Activated T-helper 1 cell treated with anti-CD3 and anti-CD28 coated beads, Interleukin-12 subunit alpha, Interleukin-12 subunit beta, Interleukin-2, Interleukin-4 antibody, amounts not matched to agents 30 ng/mL and 10 ng/mL and 1 ng/mL, durations not matched to agents 14 hours and 24 hours and 36 hours (primary cell): ENCODE results near the gene DRD4. TPM values are rescaled to one million over a fixed set of nuclear protein-coding genes. Genes with fewer than 3 reads are reported as not detected.

ENCODE experiments used
- DNase-seq: peaks from one replicate; pipeline ENCODE4 v3.0.0; 2021; ENCODE audit warnings: low spot score
- H3K27ac Mint-ChIP-seq: one replicate; pipeline ENCODE4 v1.8.0; 2021; ENCODE audit warnings: mild to moderate bottlenecking, mixed read lengths
- H3K27me3 Mint-ChIP-seq: one replicate; pipeline ENCODE4 v1.8.0; 2022; ENCODE audit warnings: mild to moderate bottlenecking, moderate library complexity, mixed read lengths; ENCODE audit not compliant: insufficient read depth
- H3K36me3 Mint-ChIP-seq: one replicate; pipeline ENCODE4 v1.8.0; 2021; ENCODE audit warnings: low read depth, mixed read lengths
- H3K4me1 Mint-ChIP-seq: one replicate; pipeline ENCODE4 v1.8.0; 2021; ENCODE audit warnings: low read depth, mixed read lengths
- H3K4me3 Mint-ChIP-seq: one replicate; pipeline ENCODE4 v1.8.0; 2021; ENCODE audit warnings: mild to moderate bottlenecking, moderate library complexity, mixed read lengths
- H3K9me3 Mint-ChIP-seq: one replicate; pipeline ENCODE4 v1.8.0; 2021; ENCODE audit warnings: mixed read lengths
- intact Hi-C: fragments of 100-400 bp; cut with micrococcal nuclease; formaldehyde crosslinking; loops from one replicate; pipeline ENCODE4 v1.15.1; 2024
- total RNA-seq: library from RNA; stranded (reverse); gene quantifications from 2 replicates; pipeline ENCODE4 v1.2.3, GENCODE V29; 2022

Gene DRD4
- total RNA-seq, 1 donor from 2014 or later = 0.47 TPM

GRCh38 chr11:665062-665703, 28.1 kb downstream of the DRD4 start:
- peaks cover 8% of the 10 kb centered on the region for H3K36me3 Mint-ChIP-seq
- H3K4me3 Mint-ChIP-seq = no peak overlapping the region
- no peaks in the 10 kb centered on the region for H3K9me3 Mint-ChIP-seq
- no peak overlapping the region for H3K27ac Mint-ChIP-seq
- no peaks in the 10 kb centered on the region for H3K27me3 Mint-ChIP-seq
- no peak for DNase-seq
- H3K4me1 Mint-ChIP-seq = no peaks in the 10 kb centered on the region
- intact Hi-C loops = no loop called here

DNA sequence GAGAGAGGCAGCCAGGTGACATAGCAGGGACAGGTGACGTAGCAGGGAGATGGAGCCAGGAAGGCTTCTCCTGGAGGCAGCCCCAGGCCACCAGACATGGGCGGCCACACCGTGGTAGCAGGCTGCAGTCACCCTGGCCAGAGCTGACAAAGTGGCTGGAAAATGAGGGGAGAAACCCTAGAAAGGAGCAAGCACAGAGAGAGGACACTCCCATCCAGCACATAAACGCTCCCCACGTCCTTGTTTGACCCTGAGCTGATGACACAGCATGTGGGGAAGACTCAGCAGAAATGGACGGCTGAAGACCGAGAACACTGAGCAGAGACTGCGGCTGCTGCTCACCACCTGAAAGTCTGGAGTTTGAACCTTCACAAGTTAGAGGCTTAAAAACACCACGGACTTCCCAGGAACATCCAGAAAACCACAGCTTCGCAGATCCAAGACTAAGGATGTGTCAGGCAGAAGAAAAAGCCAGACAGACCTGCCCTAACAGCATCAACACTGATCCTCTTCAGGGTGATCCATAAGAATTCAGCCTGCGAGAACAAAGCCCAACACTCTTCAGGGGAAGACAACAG, 28.7 kb downstream of the DRD4 start:
- H3K4me3 Mint-ChIP-seq = no peak overlapping the region
- peak overlapping the region; percentile 9 for H3K27ac Mint-ChIP-seq
- H3K36me3 Mint-ChIP-seq = peaks cover 8% of the 10 kb centered on the region
- intact Hi-C loops = no loop called here
- no peaks in the 10 kb centered on the region for H3K4me1 Mint-ChIP-seq
- no peak for DNase-seq
- no peaks in the 10 kb centered on the region for H3K27me3 Mint-ChIP-seq
- H3K9me3 Mint-ChIP-seq = no peaks in the 10 kb centered on the region

DNA sequence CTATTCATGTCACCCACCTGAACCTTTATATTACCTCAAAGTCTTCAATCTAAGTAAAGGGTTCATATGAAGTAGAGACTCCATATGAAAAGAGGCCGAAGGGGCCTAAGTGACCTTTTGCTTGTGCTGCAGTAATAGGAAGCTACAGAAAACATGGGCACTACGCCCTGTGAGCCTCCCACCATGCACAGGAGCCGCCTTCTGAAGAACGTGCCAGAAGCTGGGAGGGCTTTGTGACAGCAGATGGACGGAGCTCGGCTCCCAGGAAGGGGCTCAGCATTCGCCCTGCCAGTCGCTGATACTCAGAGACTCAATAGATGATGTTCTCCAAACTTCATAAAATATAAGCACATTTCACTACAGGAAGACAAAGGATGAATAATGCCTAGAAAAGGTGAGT, 36.8 kb downstream of the DRD4 start:
- Mint-ChIP-seq H3K27ac (no peak overlapping the region), H3K36me3 (peaks cover 21% of the 10 kb centered on the region), H3K4me1 (no peaks in the 10 kb centered on the region), H3K27me3 (no peaks in the 10 kb centered on the region), H3K4me3 (no peak overlapping the region), H3K9me3 (no peaks in the 10 kb centered on the region)
- DNase-seq = no peak
- intact Hi-C loops = no loop called here

DNA sequence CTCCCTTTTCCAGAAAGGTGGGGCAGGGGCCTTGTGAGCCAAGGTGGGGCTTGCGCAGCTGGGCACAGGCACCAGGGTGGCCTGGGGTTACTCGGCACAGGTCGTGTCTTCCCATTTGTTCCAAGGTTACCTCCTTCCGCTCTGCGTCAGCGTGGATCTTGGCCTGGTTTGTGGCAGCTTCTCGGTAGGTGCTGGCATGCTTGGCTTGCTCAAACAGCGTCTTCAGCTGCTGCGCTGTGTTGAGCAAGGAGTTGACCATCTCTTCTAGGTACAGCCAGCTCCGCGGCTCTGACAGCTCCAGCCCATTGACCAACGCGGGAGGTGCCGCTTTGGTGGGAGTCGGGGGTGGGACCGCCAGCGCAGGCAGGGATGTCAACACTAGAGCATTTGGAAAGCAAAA, 37.3 kb downstream of the DRD4 start:
- Mint-ChIP-seq H3K9me3 (no peaks in the 10 kb centered on the region), H3K4me3 (no peak overlapping the region), H3K36me3 (peaks cover 21% of the 10 kb centered on the region), H3K4me1 (no peaks in the 10 kb centered on the region), H3K27me3 (no peaks in the 10 kb centered on the region), H3K27ac (no peak overlapping the region)
- no peak for DNase-seq
- intact Hi-C loops = no loop called here

GRCh38 chr11:678297-678696, 41.2 kb downstream of the DRD4 start:
- Mint-ChIP-seq H3K27me3 (no peaks in the 10 kb centered on the region), H3K9me3 (no peaks in the 10 kb centered on the region), H3K4me1 (no peaks in the 10 kb centered on the region), H3K36me3 (peaks cover 34% of the 10 kb centered on the region), H3K27ac (no peak overlapping the region), H3K4me3 (no peak overlapping the region)
- intact Hi-C loops = no loop called here
- DNase-seq = no peak

DNA sequence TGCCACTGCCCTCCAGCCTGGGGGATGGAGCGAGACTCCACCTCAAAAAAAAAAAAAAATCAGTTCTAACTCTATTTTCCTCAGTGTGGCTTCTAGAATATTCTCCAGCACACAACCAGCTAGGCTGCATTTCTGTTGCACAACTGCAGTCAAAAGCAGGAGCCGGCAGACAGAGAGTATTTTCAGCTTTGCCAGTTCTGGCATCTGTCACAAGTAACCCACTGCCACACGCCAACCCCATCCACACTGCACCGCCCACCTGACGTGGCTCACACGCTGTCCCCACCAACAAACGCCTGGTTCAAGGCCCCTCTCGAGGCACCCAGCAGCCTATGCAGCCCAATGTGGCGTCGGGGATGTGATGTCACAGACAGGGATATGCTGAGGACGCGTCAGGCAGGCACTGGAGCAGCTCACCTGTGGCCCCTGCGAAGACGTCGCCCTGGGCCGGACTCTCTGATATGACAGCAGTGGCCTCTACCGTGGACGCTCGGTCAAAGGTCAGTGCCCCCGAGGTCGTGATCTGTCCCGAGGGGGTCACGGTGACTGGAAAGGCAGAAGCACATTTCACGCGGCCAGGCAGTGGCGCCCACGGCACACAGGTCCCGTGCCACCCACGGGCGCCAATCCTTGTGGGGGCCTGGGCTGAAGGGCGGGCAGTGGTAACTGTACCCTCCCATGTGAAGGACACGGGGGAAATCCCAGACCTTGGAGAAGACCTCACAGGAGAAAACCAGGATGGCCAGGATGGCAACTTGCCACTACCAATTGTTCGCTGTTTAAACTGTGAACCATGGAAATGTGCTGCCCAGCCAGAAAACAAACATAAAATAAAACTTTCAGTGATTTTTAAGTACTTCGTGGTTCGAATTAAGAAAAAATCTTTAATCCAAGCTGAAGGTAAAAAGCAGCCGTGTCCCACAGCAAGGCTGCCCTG, 42.5 kb downstream of the DRD4 start:
- no peaks in the 10 kb centered on the region for H3K27me3 Mint-ChIP-seq
- no peak overlapping the region for H3K27ac Mint-ChIP-seq
- peaks cover 36% of the 10 kb centered on the region for H3K36me3 Mint-ChIP-seq
- intact Hi-C loops = no loop called here
- H3K4me3 Mint-ChIP-seq = no peak overlapping the region
- DNase-seq = no peak
- no peaks in the 10 kb centered on the region for H3K4me1 Mint-ChIP-seq
- no peaks in the 10 kb centered on the region for H3K9me3 Mint-ChIP-seq

- H3K4me3 Mint-ChIP-seq = no peak overlapping the region
- no peak for DNase-seq
- H3K9me3 Mint-ChIP-seq = no peaks in the 10 kb centered on the region
- intact Hi-C loops = no loop called here
- no peak overlapping the region for H3K27ac Mint-ChIP-seq
- peaks cover 39% of the 10 kb centered on the region for H3K36me3 Mint-ChIP-seq
- H3K4me1 Mint-ChIP-seq = no peaks in the 10 kb centered on the region
- no peaks in the 10 kb centered on the region for H3K27me3 Mint-ChIP-seq
Observed at GRCh38 chr11:680476-680875, 43.4 kb downstream of the DRD4 start.

DNA sequence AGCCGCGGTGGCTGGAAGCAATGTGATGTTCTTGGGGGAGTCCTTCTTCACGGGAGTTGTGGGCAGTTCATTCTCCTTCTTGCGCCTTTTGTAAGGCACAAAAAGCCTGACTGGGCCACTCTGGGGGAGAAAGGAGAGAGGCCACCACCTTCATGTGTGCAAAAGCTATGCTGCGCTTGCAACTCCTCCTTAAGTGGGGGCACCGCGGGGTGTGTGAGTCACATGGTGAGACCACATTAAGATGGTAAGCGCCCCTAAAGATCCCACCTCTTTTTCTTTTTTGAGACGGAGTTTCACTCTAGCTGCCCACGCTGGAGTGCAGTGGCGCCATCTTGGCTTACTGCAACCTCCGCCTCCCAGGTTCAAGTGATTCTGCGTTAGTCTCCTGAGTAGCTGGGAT, 43.9 kb downstream of the DRD4 start:
- H3K9me3 Mint-ChIP-seq = no peaks in the 10 kb centered on the region
- DNase-seq = no peak
- no peak overlapping the region for H3K4me3 Mint-ChIP-seq
- H3K36me3 Mint-ChIP-seq = peaks cover 39% of the 10 kb centered on the region
- H3K27ac Mint-ChIP-seq = no peak overlapping the region
- intact Hi-C loops = no loop called here
- H3K4me1 Mint-ChIP-seq = no peaks in the 10 kb centered on the region
- H3K27me3 Mint-ChIP-seq = no peaks in the 10 kb centered on the region

DNA sequence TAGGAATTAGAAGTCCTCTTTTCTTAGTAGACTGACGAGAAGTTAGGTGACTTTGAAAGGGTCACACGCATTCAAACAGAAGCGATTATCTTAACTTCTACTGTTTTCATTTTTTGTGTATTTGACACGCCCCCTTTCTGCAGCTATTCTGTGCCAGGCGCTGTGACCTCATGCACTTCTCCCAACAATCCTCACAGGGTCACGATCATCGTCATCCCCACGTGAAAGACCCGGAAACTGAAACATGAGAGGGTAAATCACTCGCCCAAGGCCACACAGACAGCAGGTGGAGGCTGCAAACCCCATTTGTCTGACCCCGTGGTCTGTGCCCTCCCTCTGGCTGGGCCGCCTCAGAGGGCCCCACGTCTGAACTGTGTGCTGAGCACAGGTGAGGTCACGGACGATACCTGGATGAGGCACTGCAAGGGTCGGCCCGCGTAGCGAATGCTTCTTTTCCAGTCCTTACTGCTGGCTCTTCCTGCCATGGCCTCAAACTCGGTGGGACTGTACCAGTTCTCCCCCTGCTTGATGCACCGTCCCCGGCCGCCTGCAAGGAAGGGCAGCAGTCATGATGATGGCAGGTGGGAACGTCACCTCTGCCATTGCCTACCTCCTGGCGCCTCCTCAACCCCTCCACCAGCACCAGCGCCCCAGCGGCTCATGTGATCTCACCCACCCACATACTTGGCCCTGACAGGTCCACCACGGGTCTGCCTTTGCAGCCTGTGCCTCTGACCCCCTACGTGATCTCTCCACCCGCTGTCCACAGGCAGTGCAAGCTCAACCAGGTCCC, 49.6 kb downstream of the DRD4 start:
- H3K27ac Mint-ChIP-seq = no peak overlapping the region
- H3K36me3 Mint-ChIP-seq = peaks cover 49% of the 10 kb centered on the region

GRCh38 chr11:687751-688150, 50.7 kb downstream of the DRD4 start:
- intact Hi-C loops = no loop called here
- Mint-ChIP-seq H3K27ac (no peak overlapping the region), H3K4me1 (peaks cover 21% of the 10 kb centered on the region), H3K9me3 (no peaks in the 10 kb centered on the region), H3K27me3 (no peaks in the 10 kb centered on the region), H3K4me3 (no peak overlapping the region), H3K36me3 (peaks cover 46% of the 10 kb centered on the region)
- DNase-seq = no peak

More for the DNA sequence above, 49.6 kb downstream of the DRD4 start:
- Mint-ChIP-seq H3K4me3 (no peak overlapping the region), H3K4me1 (peaks cover 12% of the 10 kb centered on the region), H3K27me3 (no peaks in the 10 kb centered on the region), H3K9me3 (no peaks in the 10 kb centered on the region)
- no peak for DNase-seq
- intact Hi-C loops = no loop called here

GRCh38 chr11:688681-689080, 51.6 kb downstream of the DRD4 start:
- Mint-ChIP-seq H3K4me1 (peaks cover 30% of the 10 kb centered on the region), H3K27ac (no peak overlapping the region), H3K27me3 (peaks cover 2% of the 10 kb centered on the region), H3K36me3 (peaks cover 44% of the 10 kb centered on the region), H3K9me3 (no peaks in the 10 kb centered on the region), H3K4me3 (no peak overlapping the region)
- intact Hi-C loops = no loop called here
- DNase-seq = no peak

- no peak for DNase-seq
- Mint-ChIP-seq H3K36me3 (peaks cover 36% of the 10 kb centered on the region), H3K4me1 (peaks cover 32% of the 10 kb centered on the region), H3K9me3 (no peaks in the 10 kb centered on the region), H3K4me3 (no peak overlapping the region), H3K27ac (no peak overlapping the region), H3K27me3 (peaks cover 2% of the 10 kb centered on the region)
- intact Hi-C loops = loop anchor here (10.0 kb wide), 1 partner anchor 695 kb away; the partner anchor contains the start of gene BRSK2
Observed at GRCh38 chr11:689625-690024, 52.6 kb downstream of the DRD4 start.
